ENCODE data around the gene IFT88.

DNA sequence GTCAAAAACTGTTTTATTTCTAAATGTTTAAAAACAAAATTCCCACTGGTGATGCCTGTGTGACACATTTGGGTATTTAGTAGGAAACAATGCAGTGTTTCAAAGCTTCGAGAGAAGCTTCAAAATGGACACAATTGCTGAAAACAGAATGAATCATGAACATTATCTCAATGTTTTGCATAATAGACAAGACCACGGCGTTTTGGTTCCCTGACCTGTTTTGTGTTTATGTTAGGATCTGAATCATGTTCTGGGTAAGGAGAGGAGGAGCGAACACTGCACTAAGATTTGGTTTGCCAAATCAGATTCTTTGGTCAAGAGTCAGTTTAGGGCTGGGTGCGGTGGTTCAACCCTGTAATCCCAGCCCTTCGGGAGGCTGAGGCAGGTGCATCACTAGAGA is 42.2 kb downstream of the IFT88 start:
- no peak for TF ChIP-seq RFX5 (IDR thresholded peaks at IDR 0.05; ENCODE audit: low read length)
- TF ChIP-seq, protein P1, sequence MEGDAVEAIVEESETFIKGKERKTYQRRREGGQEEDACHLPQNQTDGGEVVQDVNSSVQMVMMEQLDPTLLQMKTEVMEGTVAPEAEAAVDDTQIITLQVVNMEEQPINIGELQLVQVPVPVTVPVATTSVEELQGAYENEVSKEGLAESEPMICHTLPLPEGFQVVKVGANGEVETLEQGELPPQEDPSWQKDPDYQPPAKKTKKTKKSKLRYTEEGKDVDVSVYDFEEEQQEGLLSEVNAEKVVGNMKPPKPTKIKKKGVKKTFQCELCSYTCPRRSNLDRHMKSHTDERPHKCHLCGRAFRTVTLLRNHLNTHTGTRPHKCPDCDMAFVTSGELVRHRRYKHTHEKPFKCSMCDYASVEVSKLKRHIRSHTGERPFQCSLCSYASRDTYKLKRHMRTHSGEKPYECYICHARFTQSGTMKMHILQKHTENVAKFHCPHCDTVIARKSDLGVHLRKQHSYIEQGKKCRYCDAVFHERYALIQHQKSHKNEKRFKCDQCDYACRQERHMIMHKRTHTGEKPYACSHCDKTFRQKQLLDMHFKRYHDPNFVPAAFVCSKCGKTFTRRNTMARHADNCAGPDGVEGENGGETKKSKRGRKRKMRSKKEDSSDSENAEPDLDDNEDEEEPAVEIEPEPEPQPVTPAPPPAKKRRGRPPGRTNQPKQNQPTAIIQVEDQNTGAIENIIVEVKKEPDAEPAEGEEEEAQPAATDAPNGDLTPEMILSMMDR (IDR thresholded peaks at IDR 0.05) = no peak
- TF ChIP-seq, protein P2, sequence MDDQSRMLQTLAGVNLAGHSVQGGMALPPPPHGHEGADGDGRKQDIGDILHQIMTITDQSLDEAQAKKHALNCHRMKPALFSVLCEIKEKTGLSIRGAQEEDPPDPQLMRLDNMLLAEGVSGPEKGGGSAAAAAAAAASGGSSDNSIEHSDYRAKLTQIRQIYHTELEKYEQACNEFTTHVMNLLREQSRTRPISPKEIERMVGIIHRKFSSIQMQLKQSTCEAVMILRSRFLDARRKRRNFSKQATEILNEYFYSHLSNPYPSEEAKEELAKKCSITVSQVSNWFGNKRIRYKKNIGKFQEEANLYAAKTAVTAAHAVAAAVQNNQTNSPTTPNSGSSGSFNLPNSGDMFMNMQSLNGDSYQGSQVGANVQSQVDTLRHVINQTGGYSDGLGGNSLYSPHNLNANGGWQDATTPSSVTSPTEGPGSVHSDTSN (IDR thresholded peaks at IDR 0.05) = no peak
- no peak for TF ChIP-seq MXI1 (IDR thresholded peaks at IDR 0.05; ENCODE audit: low read depth, low read length)
- TF ChIP-seq, protein P3, sequence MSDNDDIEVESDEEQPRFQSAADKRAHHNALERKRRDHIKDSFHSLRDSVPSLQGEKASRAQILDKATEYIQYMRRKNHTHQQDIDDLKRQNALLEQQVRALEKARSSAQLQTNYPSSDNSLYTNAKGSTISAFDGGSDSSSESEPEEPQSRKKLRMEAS (IDR thresholded peaks at IDR 0.05; ENCODE audit: low read depth) = no peak
- TF ChIP-seq, protein P4, sequence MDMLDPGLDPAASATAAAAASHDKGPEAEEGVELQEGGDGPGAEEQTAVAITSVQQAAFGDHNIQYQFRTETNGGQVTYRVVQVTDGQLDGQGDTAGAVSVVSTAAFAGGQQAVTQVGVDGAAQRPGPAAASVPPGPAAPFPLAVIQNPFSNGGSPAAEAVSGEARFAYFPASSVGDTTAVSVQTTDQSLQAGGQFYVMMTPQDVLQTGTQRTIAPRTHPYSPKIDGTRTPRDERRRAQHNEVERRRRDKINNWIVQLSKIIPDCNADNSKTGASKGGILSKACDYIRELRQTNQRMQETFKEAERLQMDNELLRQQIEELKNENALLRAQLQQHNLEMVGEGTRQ (IDR thresholded peaks at IDR 0.05; ENCODE audit: borderline replicate concordance, low read depth, low read length) = no peak
- TF ChIP-seq, protein P5, sequence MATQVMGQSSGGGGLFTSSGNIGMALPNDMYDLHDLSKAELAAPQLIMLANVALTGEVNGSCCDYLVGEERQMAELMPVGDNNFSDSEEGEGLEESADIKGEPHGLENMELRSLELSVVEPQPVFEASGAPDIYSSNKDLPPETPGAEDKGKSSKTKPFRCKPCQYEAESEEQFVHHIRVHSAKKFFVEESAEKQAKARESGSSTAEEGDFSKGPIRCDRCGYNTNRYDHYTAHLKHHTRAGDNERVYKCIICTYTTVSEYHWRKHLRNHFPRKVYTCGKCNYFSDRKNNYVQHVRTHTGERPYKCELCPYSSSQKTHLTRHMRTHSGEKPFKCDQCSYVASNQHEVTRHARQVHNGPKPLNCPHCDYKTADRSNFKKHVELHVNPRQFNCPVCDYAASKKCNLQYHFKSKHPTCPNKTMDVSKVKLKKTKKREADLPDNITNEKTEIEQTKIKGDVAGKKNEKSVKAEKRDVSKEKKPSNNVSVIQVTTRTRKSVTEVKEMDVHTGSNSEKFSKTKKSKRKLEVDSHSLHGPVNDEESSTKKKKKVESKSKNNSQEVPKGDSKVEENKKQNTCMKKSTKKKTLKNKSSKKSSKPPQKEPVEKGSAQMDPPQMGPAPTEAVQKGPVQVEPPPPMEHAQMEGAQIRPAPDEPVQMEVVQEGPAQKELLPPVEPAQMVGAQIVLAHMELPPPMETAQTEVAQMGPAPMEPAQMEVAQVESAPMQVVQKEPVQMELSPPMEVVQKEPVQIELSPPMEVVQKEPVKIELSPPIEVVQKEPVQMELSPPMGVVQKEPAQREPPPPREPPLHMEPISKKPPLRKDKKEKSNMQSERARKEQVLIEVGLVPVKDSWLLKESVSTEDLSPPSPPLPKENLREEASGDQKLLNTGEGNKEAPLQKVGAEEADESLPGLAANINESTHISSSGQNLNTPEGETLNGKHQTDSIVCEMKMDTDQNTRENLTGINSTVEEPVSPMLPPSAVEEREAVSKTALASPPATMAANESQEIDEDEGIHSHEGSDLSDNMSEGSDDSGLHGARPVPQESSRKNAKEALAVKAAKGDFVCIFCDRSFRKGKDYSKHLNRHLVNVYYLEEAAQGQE (IDR thresholded peaks at IDR 0.05; ENCODE audit: low read depth, low read length) = no peak
- TF ChIP-seq EZH2phosphoT487 (IDR thresholded peaks at IDR 0.05; ENCODE audit: borderline replicate concordance, low read depth) = no peak
- TF ChIP-seq EP300 (IDR thresholded peaks at IDR 0.05; ENCODE audit: borderline replicate concordance in 1 of 2, low read depth in 1 of 2, low read length in 1 of 2) = no peak
- no peak for TF ChIP-seq GATA2 (CRISPR knock-in tag; IDR thresholded peaks at IDR 0.05)
- TF ChIP-seq CHD2 (IDR thresholded peaks at IDR 0.05; ENCODE audit: low read length, partially characterized antibody) = no peak
- no peak for TF ChIP-seq FOXM1 (IDR thresholded peaks at IDR 0.05; ENCODE audit: low read depth)
